Measurements from ENCODE around the gene FOXL3.

- TF ChIP-seq EZH2phosphoT487 (IDR thresholded peaks at IDR 0.05; ENCODE audit: borderline replicate concordance, low read length) = no peak
- no peak for TF ChIP-seq CTCF (IDR thresholded peaks at IDR 0.05; ENCODE audit: low read depth, low read length, poor library complexity, severe bottlenecking)
Observed at GRCh38 chr7:323410-323809, 33.4 kb downstream of the FOXL3 start.
